BLaER1 (cell line): ENCODE results near the gene CDHR4.
A peak's percentile ranks its signal among the peaks of the same experiment; 100 is the strongest.
"Not testable (repeated sequence)": the region's sequence is repeated elsewhere in the genome, so short reads cannot be mapped to it uniquely, and the experiment has no call there.

Experiments
- H3K27ac ChIP-seq: shearing (Covaris generic); formaldehyde crosslinking; 2 replicates; pipeline ENCODE4 v1.8.1; 2022
- H3K27me3 ChIP-seq: shearing (Covaris generic); formaldehyde crosslinking; 2 replicates; pipeline ENCODE4 v1.8.1; 2022
- H3K36me3 ChIP-seq: shearing (Covaris generic); formaldehyde crosslinking; 2 replicates; pipeline ENCODE4 v1.8.1; 2022
- H3K4me1 ChIP-seq: shearing (Covaris generic); formaldehyde crosslinking; 2 replicates; pipeline ENCODE4 v1.8.1; 2022
- H3K4me2 ChIP-seq: shearing (Covaris generic); formaldehyde crosslinking; 2 replicates; pipeline ENCODE4 v1.8.1; 2022
- H3K4me3 ChIP-seq: shearing (Covaris generic); formaldehyde crosslinking; 2 replicates; pipeline ENCODE4 v1.8.1; 2022
- H3K9ac ChIP-seq: shearing (Covaris generic); formaldehyde crosslinking; 2 replicates; pipeline ENCODE4 v1.8.1; 2022
- H3K9me3 ChIP-seq: shearing (Covaris generic); formaldehyde crosslinking; 2 replicates; pipeline ENCODE4 v1.8.1; 2022
- H4K20me1 ChIP-seq: shearing (Covaris generic); formaldehyde crosslinking; 2 replicates; pipeline ENCODE4 v1.8.1; 2022
- Cebpa-rat ChIP-seq: shearing (Covaris generic); IDR thresholded peaks from 2 replicates; pipeline ENCODE4 v1.8.1; 2022

Gene CDHR4

DNA sequence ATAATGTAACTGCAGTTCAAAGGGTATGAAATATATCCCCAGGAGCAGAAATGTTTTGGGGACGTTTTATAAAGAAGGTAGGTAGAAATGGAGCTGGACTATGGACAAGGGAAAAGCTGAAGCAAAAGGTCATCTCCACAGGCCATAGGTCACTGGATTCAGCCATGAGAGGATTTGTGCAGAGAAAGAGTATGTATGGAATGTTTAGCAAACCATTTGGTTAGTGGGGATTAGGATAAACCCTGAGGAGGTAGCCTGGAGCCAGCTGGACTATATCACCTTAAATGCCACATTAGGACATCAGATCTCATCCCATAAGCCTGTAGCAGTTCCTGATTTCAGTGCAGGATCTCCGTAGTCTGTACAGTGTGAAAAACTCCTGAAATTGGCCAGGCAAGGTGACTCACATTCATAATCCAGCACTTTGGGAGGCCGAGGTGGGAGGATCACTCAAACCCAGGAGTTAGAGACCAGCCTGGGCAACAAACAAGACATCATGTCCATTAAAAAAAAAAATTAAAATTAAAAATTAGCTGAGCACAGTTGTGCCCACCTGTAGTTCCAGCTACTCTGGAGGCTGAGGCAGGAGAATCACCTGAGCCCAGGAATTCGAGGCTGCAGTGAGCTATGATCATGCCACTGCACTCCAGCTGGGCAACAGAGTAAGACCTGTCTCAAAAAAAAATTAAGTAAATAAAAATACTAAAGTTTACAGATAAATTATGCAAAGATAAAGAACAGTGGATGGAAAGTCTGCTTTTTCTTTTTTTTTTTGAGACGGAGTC lies 18.1 kb downstream of the CDHR4 start:
- Histone ChIP-seq H3K9ac (no peak overlapping the region), H3K4me1 (peaks cover 44% of the 10 kb centered on the region)

DNA sequence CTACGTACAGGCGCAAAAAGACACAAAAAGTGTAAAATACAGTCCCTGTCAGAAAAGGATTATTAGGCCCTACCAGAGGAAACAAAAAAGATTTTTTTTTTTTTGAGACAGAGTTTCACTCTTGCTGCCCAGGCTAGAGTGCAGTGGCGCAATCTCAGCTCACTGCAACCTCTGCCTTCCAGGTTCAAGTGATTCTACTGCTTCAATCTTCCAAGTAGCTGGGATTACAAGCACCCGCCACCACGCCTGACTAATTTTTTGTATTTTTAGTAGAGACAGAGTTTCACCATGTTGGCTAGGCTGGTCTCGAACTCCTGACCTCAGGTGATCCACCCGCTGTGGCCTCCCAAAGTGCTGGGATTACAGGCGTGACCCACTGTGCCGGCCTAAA lies 18.7 kb downstream of the CDHR4 start:
- Histone ChIP-seq H3K4me1 (peaks cover 44% of the 10 kb centered on the region), H3K36me3 (peaks cover 74% of the 10 kb centered on the region), H3K4me2 (peak overlapping the region; percentile 23), H4K20me1 (peaks cover 87% of the 10 kb centered on the region)
- not testable (repeated sequence) for H3K4me3 ChIP-seq, H3K9ac ChIP-seq, H3K27ac ChIP-seq, H3K27me3 ChIP-seq, H3K9me3 ChIP-seq

More for the DNA sequence above, 18.1 kb downstream of the CDHR4 start:
- Histone ChIP-seq H3K36me3 (peaks cover 68% of the 10 kb centered on the region), H3K4me3 (no peak overlapping the region), H3K9me3 (no peaks in the 10 kb centered on the region), H3K27ac (no peak overlapping the region), H3K4me2 (0 out of 2 replicates have a peak overlapping the region, but pooled peaks have one; percentile 2), H3K27me3 (no peaks in the 10 kb centered on the region), H4K20me1 (peaks cover 81% of the 10 kb centered on the region)
- no peak for TF ChIP-seq Cebpa-rat

DNA sequence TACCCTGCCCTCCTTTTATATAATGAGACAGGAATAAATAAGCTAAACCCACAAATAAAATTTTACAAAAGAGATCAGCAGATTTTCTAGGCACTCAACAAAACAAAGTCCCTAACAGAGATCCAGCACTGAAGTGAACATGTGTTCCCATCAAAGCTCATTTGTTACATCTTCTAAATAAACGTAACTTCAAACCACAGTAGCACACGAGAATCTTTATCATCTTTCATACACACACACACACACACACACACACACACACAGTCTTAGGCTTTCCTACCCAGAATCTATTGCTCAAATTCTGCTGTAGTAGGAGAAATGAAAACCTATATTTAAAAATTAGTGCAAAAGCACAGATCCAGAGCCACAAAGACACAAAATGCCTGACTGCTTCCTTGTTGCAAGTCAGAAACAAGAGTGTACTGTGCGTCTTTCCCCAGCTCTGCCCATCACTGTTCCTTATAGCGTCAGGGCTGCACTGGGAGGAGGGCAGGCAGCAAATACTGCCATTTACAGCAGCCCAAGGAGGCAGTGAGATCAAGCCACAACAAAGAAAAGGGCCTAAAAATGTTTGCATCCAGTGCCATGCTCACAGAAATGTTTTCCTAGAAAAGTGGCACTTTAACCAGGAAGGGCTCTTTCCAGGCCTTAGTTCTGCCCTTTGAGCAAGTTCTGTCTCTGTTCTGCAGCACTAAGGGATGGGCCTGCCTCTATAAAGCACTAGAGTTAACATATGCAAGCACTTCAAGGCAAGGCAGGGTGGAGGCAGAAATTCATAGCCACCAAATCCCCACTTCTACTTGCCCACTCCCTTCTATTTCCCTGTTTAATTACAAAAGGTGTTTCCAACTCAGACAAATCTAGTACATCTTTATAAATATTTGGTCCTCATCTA lies 19.3 kb downstream of the CDHR4 start:
- peak overlapping the region; percentile 23 for H3K4me2 ChIP-seq
- no peak overlapping the region for H3K27ac ChIP-seq
- peaks cover 94% of the 10 kb centered on the region for H4K20me1 ChIP-seq
- peaks cover 81% of the 10 kb centered on the region for H3K36me3 ChIP-seq
- H3K4me1 ChIP-seq, result peaks cover 40% of the 10 kb centered on the region
- H3K9me3 ChIP-seq, result no peaks in the 10 kb centered on the region
- no peaks in the 10 kb centered on the region for H3K27me3 ChIP-seq
- TF ChIP-seq Cebpa-rat, result no peak
- H3K4me3 ChIP-seq, result no peak overlapping the region
- H3K9ac ChIP-seq, result no peak overlapping the region

DNA sequence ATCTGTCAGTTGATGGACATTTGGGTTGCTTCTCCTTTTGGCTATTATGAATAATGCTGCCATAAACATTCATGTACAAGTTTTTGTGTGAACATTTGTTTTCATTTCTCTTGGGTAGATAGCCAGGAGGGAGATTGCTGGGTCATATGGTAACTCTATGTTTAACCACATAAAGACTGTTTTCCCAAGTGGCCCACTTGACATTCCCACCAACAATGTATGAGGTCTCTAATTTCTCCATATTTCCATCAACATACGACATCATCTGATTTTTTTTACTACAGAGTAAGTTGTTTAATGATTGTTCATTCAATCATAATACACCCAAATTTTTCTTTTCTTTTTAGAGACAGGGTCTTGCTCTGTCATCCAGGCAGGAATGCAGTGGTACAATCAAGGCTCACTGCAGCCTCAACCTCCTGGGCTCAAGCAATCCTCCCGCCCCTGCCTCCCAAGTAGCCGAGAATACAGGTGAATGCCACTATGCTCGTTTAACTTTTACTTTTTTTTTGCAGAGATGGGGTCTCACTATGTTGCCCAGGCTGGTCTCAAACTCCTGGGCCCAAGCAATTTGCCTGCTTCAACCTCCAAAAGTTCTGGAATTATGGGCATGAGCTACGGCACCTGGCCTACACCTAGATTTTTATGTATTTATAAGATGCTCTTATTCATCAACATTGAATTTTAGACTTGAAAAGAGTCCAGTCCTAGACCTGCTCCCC lies 20.2 kb downstream of the CDHR4 start:
- H4K20me1 ChIP-seq, result peaks cover 100% of the 10 kb centered on the region
- peaks cover 32% of the 10 kb centered on the region for H3K4me1 ChIP-seq
- no peak for TF ChIP-seq Cebpa-rat
- H3K4me3 ChIP-seq, result no peak overlapping the region
- no peak overlapping the region for H3K4me2 ChIP-seq
- H3K9me3 ChIP-seq, result no peaks in the 10 kb centered on the region
- H3K36me3 ChIP-seq, result peaks cover 85% of the 10 kb centered on the region
- H3K9ac ChIP-seq, result no peak overlapping the region
- no peaks in the 10 kb centered on the region for H3K27me3 ChIP-seq
- H3K27ac ChIP-seq, result no peak overlapping the region

DNA sequence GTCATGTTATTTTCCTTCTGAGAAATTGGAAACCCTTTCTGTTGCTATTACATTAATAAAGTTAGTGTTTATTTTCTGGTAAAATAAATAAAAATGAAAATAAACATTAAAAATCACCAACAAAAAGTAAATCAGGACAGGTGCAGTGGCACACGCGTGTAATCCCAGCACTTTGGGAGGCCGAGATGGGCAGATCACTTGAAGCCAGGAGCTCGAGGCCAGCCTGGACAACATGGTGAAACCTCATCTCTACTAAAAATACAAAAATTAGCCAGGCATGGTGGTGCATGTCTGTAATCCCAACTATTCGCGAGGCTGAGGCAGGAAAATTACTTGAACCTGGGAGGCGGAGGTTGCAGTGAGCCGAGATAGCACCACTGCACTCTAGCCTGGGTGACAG lies 23.6 kb downstream of the CDHR4 start:
- not testable (repeated sequence) for H3K27ac ChIP-seq, H3K9ac ChIP-seq, H3K4me2 ChIP-seq, H3K9me3 ChIP-seq, H3K27me3 ChIP-seq, H3K4me1 ChIP-seq, H3K4me3 ChIP-seq
- peaks cover 100% of the 10 kb centered on the region for H4K20me1 ChIP-seq
- peaks cover 67% of the 10 kb centered on the region for H3K36me3 ChIP-seq

DNA sequence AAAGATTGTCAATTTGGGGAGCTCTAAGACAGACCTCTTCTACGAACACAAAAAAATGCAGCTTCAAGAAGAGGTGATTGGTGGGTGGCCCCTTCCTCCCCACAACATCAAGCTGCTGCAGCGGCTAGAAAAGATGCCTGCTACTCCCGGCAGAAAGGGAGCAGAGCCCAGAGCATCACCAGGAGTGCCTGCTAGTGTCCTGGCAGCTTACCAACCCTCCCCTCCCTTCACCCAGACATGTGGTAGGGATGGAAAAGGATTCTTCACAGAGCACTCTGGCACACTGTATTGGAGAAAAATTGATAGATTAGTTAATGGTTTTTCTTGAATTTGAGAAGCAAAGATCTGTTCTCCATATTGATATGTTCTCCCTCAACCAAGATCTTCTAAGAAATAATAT lies 24.1 kb downstream of the CDHR4 start:
- Histone ChIP-seq H3K27me3 (no peaks in the 10 kb centered on the region), H3K9me3 (no peaks in the 10 kb centered on the region), H3K36me3 (peaks cover 66% of the 10 kb centered on the region), H4K20me1 (peaks cover 100% of the 10 kb centered on the region), H3K9ac (no peak overlapping the region), H3K27ac (no peak overlapping the region), H3K4me1 (peaks cover 4% of the 10 kb centered on the region), H3K4me2 (no peak overlapping the region), H3K4me3 (no peak overlapping the region)
- TF ChIP-seq Cebpa-rat, result no peak

DNA sequence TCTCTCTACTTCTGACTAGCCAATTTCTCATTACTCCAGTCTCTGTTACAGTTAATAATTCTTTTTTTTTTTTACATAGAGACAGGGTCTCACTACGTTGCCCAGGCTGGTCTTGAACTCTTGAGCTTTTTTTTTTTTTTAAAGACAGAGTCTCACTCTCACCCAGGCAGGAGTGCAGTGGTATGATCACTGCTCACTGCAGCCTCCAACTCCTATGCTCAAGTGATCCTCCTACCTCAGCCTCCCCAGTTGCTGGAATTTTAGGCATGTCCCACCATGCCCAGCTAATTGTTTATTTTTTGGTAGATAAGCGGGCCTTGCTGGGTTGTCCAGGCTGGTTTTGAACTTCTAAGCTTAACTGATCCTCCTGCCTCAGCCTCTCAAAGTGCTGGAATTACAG lies 27.0 kb downstream of the CDHR4 start:
- H4K20me1 ChIP-seq, result peaks cover 100% of the 10 kb centered on the region
- no peak overlapping the region for H3K4me2 ChIP-seq
- no peak overlapping the region for H3K9ac ChIP-seq
- H3K27me3 ChIP-seq, result no peaks in the 10 kb centered on the region
- H3K27ac ChIP-seq, result no peak overlapping the region
- no peak overlapping the region for H3K4me3 ChIP-seq
- TF ChIP-seq Cebpa-rat, result no peak
- no peaks in the 10 kb centered on the region for H3K4me1 ChIP-seq
- H3K9me3 ChIP-seq, result no peaks in the 10 kb centered on the region
- peaks cover 64% of the 10 kb centered on the region for H3K36me3 ChIP-seq

DNA sequence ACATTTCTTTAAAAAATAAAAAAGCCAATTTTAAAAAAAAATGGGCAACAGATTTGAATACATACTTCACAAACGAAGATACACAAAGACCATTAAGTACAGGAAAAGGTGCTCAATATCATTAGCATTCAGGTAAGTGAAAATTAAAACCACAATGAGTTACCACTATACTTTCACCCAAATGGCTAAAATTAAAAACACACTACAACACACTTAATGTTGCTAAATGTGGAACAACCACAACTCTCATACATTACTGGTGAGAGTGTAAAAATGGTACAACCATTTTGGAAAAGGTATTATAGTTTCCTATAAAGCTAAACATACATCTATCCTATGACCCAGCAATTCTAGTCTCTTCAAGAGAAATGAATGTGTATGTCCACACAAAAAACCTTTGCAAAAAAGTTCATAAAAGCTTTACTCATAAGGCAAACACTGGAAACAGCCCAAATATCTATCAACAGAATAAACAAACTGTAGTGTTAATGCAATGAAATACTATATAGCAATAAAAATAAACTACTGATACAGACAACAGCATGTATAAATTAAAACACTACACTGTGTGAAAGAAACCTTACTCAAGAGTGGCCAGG lies 28.2 kb downstream of the CDHR4 start:
- Histone ChIP-seq H3K36me3 (peaks cover 58% of the 10 kb centered on the region), H3K4me2 (no peak overlapping the region)

DNA sequence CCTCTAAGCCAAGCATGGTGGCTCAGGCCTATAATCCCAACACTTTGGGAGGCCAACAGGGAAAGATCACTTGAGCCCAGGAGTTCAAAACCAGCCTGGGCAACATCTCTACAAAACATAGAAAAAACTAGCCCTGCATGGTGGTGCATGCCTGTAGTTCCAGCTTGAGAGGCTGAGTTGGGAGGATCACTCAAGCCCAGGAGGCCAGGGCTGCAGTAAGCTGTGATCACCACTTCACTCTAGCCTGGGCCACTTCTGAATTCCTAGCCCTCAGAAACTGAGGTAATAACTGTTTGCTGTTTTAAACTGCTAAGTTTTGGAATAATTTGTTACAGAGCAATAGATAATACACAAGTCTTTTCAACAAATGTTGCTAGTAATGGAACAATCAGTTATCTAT lies 29.7 kb downstream of the CDHR4 start:
- H3K4me3 ChIP-seq, result no peak overlapping the region
- no peak for TF ChIP-seq Cebpa-rat
- H3K9ac ChIP-seq, result no peak overlapping the region
- no peak overlapping the region for H3K4me2 ChIP-seq
- H3K4me1 ChIP-seq, result no peaks in the 10 kb centered on the region
- no peak overlapping the region for H3K27ac ChIP-seq
- no peaks in the 10 kb centered on the region for H3K27me3 ChIP-seq
- H4K20me1 ChIP-seq, result peaks cover 100% of the 10 kb centered on the region
- no peaks in the 10 kb centered on the region for H3K9me3 ChIP-seq
- H3K36me3 ChIP-seq, result peaks cover 56% of the 10 kb centered on the region

More for the DNA sequence above, 28.2 kb downstream of the CDHR4 start:
- H3K9me3 ChIP-seq, result no peaks in the 10 kb centered on the region
- no peaks in the 10 kb centered on the region for H3K27me3 ChIP-seq
- H3K4me3 ChIP-seq, result no peak overlapping the region
- H3K27ac ChIP-seq, result no peak overlapping the region
- peaks cover 100% of the 10 kb centered on the region for H4K20me1 ChIP-seq
- no peaks in the 10 kb centered on the region for H3K4me1 ChIP-seq
- H3K9ac ChIP-seq, result no peak overlapping the region
- no peak for TF ChIP-seq Cebpa-rat
